Subcutaneous adipose tissue (tissue), 4 donors: Measurements from ENCODE around the gene KLF2. TPM values are rescaled to one million over a fixed set of nuclear protein-coding genes. Genes with fewer than 3 reads are reported as not detected.

Source experiments
- CTCF ChIP-seq: fragments of 450-650 bp; IDR thresholded peaks from one replicate; pipeline ENCODE4 v1.5.1; 2016; ENCODE audit warnings: low read depth, mild to moderate bottlenecking, control low read depth, antibody characterized with exemption, moderate library complexity
- total RNA-seq, 4 donors: library from RNA; depleted of rRNA; stranded (reverse); fragments of >200 nt; gene quantifications; one replicate each; pipeline ENCODE4 v1.1.0, GENCODE V29; 2016

The KLF2 gene
- total RNA-seq, 4 donors from 2014 or later = 17.8 to 70.6 (median 27.9) TPM

- TF ChIP-seq CTCF = no peak
These were observed 38.7 kb downstream of the KLF2 start for GRCh38 chr19:16363133-16363851.

DNA sequence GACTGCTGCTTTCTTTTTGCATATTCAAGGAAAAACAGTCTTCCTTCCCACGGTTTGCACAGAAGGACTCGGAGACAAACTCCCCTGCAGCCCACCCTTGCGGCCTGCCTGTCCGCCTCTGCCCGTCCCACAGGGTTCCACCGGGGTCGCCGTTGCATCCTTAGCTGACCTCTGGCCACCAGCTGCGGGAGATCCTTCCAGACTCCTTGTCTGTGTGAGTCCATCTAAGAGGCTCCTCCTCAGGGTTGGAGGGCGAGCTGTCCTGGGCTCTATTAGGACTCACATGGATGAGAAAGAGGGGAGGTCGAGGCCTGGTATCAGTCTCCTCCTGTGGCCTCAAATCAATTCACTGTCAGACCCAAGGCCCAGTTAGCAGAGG, 39.2 kb downstream of the KLF2 start:
- TF ChIP-seq CTCF = no peak

GRCh38 chr19:16364231-16364865, 39.7 kb downstream of the KLF2 start:
- TF ChIP-seq CTCF = no peak

GRCh38 chr19:16365300-16365996, 40.8 kb downstream of the KLF2 start:
- TF ChIP-seq CTCF = no peak

DNA sequence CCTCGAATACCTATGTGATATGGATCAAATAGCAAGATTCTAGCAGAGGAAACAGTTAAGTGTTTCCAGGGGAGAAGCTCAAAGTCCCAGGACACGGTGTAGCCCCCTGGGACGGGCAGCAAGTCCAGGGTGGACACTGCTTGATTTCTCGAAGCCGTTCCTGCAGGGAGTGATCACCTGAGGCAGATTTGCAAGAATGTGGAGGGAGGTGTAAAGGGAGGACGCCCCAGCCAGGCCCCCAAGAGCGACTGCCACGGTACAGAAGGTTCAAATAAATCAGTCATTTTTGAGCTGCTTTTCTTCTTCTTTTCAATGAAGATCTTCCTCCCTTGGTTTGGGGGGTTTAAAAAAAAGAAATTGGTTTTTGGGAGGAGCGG, 41.4 kb downstream of the KLF2 start:
- no peak for TF ChIP-seq CTCF

- TF ChIP-seq CTCF = no peak
These were observed 42.0 kb downstream of the KLF2 start for GRCh38 chr19:16366433-16367260.
